Osteocyte (in vitro differentiated cells): Measurements from ENCODE around the gene CHST1. TPM values are rescaled to one million over a fixed set of nuclear protein-coding genes. Genes with fewer than 3 reads are reported as not detected.

Experiments
- DNase-seq: peaks from one replicate; pipeline ENCODE4 v3.0.0; 2021; ENCODE audit warnings: mixed read lengths; ENCODE audit not compliant: unreplicated experiment; ENCODE audit errors: extremely low spot score
- H3K27ac Mint-ChIP-seq: one replicate; pipeline ENCODE4 v1.8.0; 2021; ENCODE audit warnings: mild to moderate bottlenecking, mixed read lengths; ENCODE audit not compliant: unreplicated experiment
- H3K27me3 Mint-ChIP-seq: one replicate; pipeline ENCODE4 v1.8.0; 2021; ENCODE audit warnings: mixed read lengths; ENCODE audit not compliant: unreplicated experiment
- H3K36me3 Mint-ChIP-seq: one replicate; pipeline ENCODE4 v1.8.0; 2021; ENCODE audit warnings: mixed read lengths; ENCODE audit not compliant: unreplicated experiment
- H3K4me1 Mint-ChIP-seq: one replicate; pipeline ENCODE4 v1.8.0; 2021; ENCODE audit warnings: mixed read lengths; ENCODE audit not compliant: unreplicated experiment
- H3K4me3 Mint-ChIP-seq: one replicate; pipeline ENCODE4 v1.8.0; 2021; ENCODE audit warnings: mild to moderate bottlenecking, moderate library complexity, mixed read lengths; ENCODE audit not compliant: unreplicated experiment
- H3K9me3 Mint-ChIP-seq: one replicate; pipeline ENCODE4 v1.8.0; 2021; ENCODE audit warnings: mixed read lengths; ENCODE audit not compliant: unreplicated experiment
- CTCF ChIP-seq: fragments of 200-600 bp; sonication (generic); IDR thresholded peaks from 2 replicates; pipeline ENCODE4 v1.5.0; 2021; ENCODE audit warnings: antibody characterized with exemption, mild to moderate bottlenecking, moderate library complexity
- long read RNA-seq: library from polyadenylated mRNA; unstranded; transcript quantifications from one replicate; pipeline ENCODE4 v2.0.0, GENCODE V29; 2021
- total RNA-seq: library from RNA; stranded (reverse); gene quantifications from 2 replicates; pipeline ENCODE4 v1.2.1, GENCODE V29; 2021

Gene CHST1, protein sequence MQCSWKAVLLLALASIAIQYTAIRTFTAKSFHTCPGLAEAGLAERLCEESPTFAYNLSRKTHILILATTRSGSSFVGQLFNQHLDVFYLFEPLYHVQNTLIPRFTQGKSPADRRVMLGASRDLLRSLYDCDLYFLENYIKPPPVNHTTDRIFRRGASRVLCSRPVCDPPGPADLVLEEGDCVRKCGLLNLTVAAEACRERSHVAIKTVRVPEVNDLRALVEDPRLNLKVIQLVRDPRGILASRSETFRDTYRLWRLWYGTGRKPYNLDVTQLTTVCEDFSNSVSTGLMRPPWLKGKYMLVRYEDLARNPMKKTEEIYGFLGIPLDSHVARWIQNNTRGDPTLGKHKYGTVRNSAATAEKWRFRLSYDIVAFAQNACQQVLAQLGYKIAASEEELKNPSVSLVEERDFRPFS
- total RNA-seq = 0.16 and 0.67 TPM in 2 replicates
- long read RNA-seq = 0 reads

DNA sequence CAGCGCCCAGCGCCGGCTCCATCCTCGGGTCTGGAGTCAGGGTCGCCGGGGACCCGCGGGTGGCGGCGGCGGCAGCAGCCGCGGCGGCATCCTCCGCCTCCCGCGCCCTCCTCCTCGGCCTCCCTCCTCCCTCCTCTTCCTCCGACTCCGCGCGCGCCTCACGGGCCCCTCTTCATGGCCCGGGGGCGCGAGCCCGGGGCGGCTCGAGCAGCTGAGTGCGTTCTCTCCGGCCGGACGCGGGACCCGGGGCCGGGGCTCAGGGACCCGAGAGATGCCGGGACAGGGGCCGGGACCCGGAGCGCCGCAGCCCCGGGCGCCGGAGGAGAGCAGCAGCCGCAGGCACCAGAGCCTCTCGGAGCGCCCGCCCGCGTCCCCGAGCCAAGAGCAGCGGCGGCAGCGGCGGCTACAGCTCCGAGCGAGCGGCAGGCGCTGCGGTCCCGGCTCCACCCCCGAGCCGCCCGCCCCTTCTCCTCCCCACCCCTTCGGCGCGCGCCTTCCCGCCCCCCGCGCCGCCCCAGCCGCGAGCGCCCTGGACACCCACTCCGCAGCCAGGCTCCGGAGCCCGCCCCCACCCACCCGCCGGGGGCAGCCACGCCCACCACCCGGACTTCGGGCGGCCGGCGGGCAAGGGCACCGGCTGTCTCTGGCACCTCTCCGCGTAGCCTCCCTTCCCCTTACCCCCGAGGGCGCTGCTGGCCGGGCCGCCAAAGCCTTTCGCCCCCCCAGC, at the start of gene CHST1:
CHST1 (minus strand) TSS at position 417 of the 727 bp plus-strand sequence. CDS start 14,699 bp downstream, outside the sequence.
- no peak for TF ChIP-seq CTCF
- Mint-ChIP-seq H3K4me3 (peak within 1 kb of the TSS; percentile 70), H3K27me3 (peaks cover 44% of the 10 kb centered on the region), H3K4me1 (peaks cover 11% of the 10 kb centered on the region), H3K9me3 (no peaks in the 10 kb centered on the region), H3K27ac (no peak within 1 kb of the TSS), H3K36me3 (no peaks in the 10 kb centered on the region)
- DNase-seq = no peak

GRCh38 chr11:45713573-45713972, 48.2 kb upstream of the CHST1 start:
- TF ChIP-seq CTCF = no peak
- Mint-ChIP-seq H3K4me1 (no peaks in the 10 kb centered on the region), H3K27me3 (peaks cover 61% of the 10 kb centered on the region), H3K4me3 (no peak overlapping the region), H3K36me3 (no peaks in the 10 kb centered on the region), H3K27ac (no peak overlapping the region), H3K9me3 (no peaks in the 10 kb centered on the region)
- no peak for DNase-seq

- no peak for DNase-seq
- Mint-ChIP-seq H3K27ac (no peak overlapping the region), H3K9me3 (no peaks in the 10 kb centered on the region), H3K27me3 (peaks cover 74% of the 10 kb centered on the region), H3K4me3 (no peak overlapping the region), H3K36me3 (no peaks in the 10 kb centered on the region), H3K4me1 (no peaks in the 10 kb centered on the region)
- TF ChIP-seq CTCF = no peak
Measured at GRCh38 chr11:45710561-45710960, 45.1 kb upstream of the CHST1 start.

DNA sequence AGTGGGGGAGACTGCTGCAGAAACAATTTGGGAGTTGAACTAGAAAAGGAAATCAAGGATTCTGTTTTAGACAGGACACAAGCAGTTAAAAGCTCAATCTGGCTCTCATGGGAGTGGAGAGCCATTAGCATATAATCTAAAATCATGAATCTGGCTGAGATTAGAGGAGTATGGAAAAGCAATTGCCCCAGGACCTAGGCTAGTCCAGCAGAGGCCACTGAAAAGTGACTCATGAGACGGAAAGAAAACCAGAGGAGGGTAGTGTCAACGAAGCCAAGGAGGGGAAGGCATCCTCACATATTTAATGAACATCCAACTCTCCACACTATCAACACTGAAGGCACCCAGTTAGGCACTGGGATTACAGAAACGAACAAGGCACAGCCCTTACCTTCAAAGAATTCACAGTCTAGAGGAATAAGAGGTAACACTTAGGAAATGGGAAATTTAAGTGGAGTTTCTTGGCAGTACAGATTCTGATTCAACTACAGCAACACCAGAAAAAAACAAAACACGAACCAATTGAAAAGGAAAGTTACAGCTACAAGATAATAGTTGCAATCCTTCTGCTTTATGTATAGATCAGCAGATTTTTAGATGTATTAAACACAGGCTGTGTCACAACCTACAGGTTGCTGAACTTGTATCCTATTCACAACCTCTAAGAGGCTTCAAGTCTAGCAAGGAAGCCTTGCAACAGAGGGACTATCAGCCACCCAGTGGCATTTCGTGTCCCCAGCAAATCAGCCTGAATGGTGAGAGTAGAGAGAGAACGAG, 43.7 kb upstream of the CHST1 start:
- H3K27ac Mint-ChIP-seq = no peak overlapping the region
- H3K36me3 Mint-ChIP-seq = no peaks in the 10 kb centered on the region
- H3K9me3 Mint-ChIP-seq = no peaks in the 10 kb centered on the region
- H3K4me3 Mint-ChIP-seq = no peak overlapping the region
- no peak for DNase-seq
- TF ChIP-seq CTCF = no peak
- H3K27me3 Mint-ChIP-seq = peaks cover 70% of the 10 kb centered on the region
- H3K4me1 Mint-ChIP-seq = no peaks in the 10 kb centered on the region
